GM10847 (cell line): ENCODE results near the gene PAH.

Source experiments
- POLR2A ChIP-seq: IDR thresholded peaks from 2 replicates; pipeline ENCODE4 v1.6.1; 2011; ENCODE audit not compliant: insufficient read length; ENCODE audit errors: extremely low read depth

PAH gene

DNA sequence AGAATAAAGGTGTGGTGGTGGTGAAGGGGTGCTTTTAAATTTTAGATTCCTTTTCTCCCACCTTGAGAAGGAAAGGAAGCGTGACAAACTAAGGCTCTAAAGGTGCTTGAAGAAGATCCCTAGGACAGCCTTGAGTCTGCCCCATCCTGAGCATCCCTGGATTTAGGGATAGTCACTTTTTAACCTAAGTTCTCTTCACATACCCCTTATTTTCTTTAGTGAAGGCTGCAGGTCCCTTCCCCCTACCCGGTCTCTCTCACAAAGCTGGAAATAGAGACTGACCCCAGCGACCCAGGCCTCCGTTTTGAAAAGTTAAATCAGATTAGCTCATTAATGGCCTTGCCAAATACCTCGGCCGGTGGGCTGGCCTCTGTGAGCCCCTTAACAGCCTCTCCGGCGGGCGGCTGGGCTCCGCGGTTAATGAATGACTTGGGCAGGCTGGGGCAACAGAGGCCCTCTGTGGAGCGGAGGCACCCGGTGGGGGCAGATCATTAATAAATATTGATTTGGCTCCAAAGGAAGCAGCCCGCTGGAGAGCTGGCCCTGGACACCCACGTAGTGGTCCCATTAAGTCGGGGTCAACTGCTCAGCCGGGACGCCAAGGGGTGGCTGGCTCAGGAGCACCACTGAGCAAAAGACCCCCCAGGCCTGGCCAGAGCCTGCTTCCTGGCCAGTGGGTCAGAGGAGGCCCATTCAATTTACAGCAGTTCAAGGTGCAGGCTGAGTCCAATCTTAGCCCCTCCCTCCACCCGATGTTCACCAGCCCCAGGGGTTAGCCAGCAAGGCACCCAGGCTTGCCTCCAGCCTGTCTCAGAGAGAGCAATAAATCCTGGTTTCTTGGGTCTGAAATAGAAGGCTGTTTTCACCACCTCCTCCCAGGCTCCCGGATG is 31.8 kb downstream of the PAH start:
- no peak for TF ChIP-seq POLR2A

DNA sequence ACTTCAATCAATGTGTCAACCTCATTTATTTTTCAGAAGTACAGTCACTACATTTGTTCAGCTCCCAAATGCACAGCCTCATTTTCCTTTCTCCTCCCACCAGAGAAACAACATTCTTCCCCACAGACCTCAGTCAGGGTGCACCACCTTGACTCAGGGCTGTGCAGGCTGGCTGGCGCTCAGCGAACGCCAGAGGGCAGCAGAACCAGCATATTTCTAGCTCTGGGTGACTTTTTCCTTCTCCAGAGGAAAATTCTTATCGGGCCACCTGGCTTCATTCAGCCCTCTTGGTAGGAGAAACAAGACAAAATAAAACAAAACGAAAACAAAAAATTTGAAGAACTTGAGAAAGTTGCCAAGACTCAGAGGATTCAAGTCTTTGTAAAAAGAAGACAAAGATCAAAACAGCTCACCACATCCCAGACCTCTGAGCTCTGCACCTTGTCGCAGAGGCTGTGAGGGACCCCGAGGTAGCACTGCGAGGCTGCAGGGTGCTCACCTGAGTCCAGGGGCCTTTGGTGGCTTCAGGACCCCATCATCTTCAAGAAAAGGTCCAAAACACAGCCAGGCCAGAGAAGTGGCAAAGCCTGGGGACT is 33.7 kb downstream of the PAH start:
- no peak for TF ChIP-seq POLR2A

DNA sequence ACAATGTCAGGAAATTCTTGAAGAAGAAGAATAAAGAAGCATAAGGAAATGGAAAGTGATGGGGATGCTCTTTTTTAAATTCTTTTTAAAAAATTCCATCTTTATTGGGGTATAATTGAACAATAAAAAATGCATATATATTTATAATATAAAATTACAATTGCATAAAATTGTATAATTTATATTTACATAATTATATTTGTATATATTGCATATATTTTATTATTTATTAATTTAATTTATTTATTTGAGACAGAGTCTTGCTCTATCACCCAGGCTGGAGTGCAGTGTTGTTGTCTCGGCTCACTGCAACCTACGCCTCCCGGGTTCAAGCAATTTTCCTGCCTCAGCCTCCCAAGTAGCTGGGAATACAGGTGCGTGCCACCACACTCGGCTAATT is 36.3 kb downstream of the PAH start:
- TF ChIP-seq POLR2A = no peak

- TF ChIP-seq POLR2A = no peak
Observed at GRCh38 chr12:102879144-102879763, 37.8 kb downstream of the PAH start.

DNA sequence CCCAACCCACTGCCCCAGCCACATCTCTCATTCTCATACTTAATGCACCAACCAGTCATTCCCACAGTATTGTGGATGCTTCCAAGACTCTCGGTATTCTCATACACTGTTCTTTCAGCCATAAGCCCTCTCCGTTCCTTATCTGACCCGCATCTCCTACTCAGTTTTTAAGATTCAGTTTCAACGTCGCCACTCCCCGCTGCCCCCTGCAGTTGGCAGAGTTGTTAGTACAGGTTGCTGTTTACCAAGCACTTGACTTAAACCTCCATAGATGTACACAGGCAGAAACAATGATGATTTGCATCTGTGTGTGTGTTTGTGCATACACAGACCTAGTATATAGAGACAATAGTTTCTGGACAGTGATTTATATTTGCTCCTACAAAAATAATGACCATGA is 40.2 kb downstream of the PAH start:
- no peak for TF ChIP-seq POLR2A

GRCh38 chr12:102874819-102875218 is 42.2 kb downstream of the PAH start:
- no peak for TF ChIP-seq POLR2A

DNA sequence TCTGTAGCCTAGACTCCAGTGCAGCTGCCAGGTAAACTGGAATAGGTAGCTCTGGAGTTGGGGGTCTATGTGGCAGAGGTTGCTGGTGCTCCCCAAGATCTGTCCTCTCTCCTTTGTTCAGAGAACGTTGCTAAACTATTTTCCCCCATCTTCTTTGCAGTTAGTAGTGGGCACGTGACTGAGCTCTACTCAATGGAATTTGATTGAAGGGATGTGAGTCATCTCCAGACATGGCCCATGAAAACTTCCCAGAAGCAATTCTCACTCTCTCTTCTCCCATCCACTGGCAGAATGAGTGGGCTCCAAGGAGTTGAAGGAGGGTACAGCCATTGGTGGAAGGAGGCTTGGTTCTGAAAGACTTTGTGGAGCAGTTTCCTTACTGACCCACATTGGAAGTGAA is 44.0 kb downstream of the PAH start:
- no peak for TF ChIP-seq POLR2A

- no peak for TF ChIP-seq POLR2A
Observed at GRCh38 chr12:102871014-102871413, 46.0 kb downstream of the PAH start.

DNA sequence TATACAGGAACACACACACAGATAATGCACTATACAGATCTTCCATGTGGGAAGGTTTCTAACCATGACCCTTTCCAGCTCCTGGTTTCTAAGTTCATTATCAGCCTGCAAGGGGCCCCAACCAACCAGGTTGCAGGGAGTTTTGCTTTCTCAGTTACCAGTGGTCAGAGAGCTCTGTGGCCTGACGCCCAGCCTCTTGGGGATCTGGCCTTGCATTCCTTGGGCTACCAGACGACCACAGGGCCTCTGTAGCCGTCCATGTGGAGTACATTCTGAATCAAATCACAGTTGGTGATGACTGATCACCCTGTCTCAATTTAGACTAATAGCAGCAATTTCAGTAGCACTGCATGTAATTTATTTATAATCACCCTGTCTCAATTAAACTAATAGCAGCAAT is 47.5 kb downstream of the PAH start:
- no peak for TF ChIP-seq POLR2A

- no peak for TF ChIP-seq POLR2A
Observed at GRCh38 chr12:102865821-102866615, 51.0 kb downstream of the PAH start.

- TF ChIP-seq POLR2A = no peak
Observed at GRCh38 chr12:102862486-102862885, 54.6 kb downstream of the PAH start.

DNA sequence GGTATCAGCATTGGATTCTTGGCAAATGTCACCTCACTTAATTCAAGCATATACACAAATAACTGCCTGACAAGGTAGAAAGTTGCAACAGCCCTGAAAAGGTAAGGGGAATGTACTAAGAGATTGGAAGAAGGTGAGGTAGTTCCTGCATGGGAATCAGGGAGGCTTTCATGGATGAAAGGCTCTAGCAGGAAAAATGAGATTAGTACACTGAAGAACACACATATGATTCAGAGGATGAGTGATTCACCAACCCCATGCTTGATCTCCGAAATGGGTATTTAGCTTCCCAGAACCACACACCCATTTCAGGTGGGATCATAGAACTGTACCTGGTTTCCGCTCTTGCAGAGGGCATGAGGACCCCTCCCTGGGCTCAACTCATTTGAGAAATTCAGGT is 65.8 kb downstream of the PAH start:
- no peak for TF ChIP-seq POLR2A

- TF ChIP-seq POLR2A = no peak
Observed at GRCh38 chr12:102849722-102850447, 67.2 kb downstream of the PAH start.

DNA sequence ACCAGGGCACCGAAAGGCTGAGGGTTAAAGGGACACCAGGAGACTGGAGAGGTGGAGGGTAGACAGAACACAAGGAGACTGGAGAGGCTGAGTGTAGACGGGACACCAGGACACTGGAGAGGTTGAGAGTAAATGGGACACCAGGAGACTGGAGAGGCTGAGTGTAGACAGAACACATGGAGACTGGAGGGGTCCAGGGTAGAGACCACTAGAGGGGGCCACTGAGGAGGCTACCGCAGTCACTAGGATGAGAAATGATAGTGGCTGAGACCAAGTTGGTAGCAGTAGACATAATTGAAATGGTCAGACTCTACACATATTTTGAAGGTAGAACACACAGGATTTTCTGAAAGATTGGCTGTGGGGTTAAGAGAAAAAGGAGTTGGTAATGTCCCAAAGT is 68.2 kb downstream of the PAH start:
- TF ChIP-seq POLR2A = no peak

DNA sequence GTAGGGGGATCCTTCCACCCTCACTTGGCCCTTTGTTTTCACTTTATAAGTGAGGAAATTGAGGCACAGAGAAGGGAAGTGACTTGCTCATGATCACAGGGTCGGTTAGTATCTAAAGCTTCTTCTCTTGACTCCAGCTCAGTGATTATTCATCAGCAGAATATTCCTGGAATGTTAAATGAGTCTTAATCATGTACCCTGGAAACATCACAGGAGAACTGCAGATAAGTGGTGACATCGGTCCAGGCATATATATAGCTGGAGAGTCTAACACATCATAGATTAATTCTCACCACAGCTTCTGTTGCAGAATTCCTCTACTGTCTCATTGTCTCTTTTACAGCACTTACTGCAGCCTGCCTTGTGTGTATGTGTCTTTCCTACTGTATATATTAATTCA is 69.9 kb downstream of the PAH start:
- no peak for TF ChIP-seq POLR2A
